Vagina (tissue), 2 donors: ENCODE results near the gene IL1F10. TPM values are rescaled to one million over a fixed set of nuclear protein-coding genes. Genes with fewer than 3 reads are reported as not detected.
A peak's percentile ranks its signal among the peaks of the same experiment; 100 is the strongest.

Experiments used
- DNase-seq, 2 donors: peaks; one replicate each; pipeline ENCODE4 v3.0.0-alpha.2; 2017; ENCODE audit errors: extremely low spot score in 2 of 2
- H3K27ac ChIP-seq: fragments of 200-600 bp; sonication (generic); one replicate; pipeline ENCODE4 v1.5.1; 2019
- H3K27me3 ChIP-seq: fragments of 200-600 bp; sonication (generic); one replicate; pipeline ENCODE4 v1.5.1; 2019
- H3K36me3 ChIP-seq, 2 donors: fragments of 200-600 bp; sonication (generic); one replicate each; pipeline ENCODE4 v1.5.1; 2017 to 2019
- H3K4me1 ChIP-seq: fragments of 200-600 bp; sonication (generic); one replicate; pipeline ENCODE4 v1.5.1; 2019
- H3K4me3 ChIP-seq, 2 donors: fragments of 200-600 bp; sonication (generic); 1 replicate in 1 of 2; 2 replicates in 1 of 2; pipeline ENCODE4 v1.5.1; 2016 to 2019
- H3K9me3 ChIP-seq: fragments of 200-600 bp; sonication (generic); one replicate; pipeline ENCODE4 v1.5.1; 2019
- CTCF ChIP-seq, 3 experiments: fragments of 450-650 bp in 2 of 3; fragments of 200-600 bp in 1 of 3; sonication (generic) in 1 of 3; IDR thresholded peaks; one replicate each; pipeline ENCODE4 v1.5.1; 2017 to 2019; ENCODE audit warnings: antibody characterized with exemption in 3 of 3, mild to moderate bottlenecking in 2 of 3, moderate library complexity in 2 of 3
- POLR2A ChIP-seq, 2 donors: fragments of 450-650 bp; IDR thresholded peaks; one replicate each; pipeline ENCODE4 v1.6.1; 2017; ENCODE audit warnings: antibody characterized with exemption in 2 of 2, mild to moderate bottlenecking in 2 of 2, moderate library complexity in 2 of 2
- POLR2AphosphoS5 ChIP-seq, 2 donors: sonication (generic); formaldehyde crosslinking; IDR thresholded peaks; one replicate each; pipeline ENCODE4 v1.9.0; 2017; ENCODE audit warnings: antibody characterized with exemption in 2 of 2, mild to moderate bottlenecking in 2 of 2, low read depth in 1 of 2; ENCODE audit not compliant: insufficient read depth in 1 of 2
- intact Hi-C: fragments of 100-400 bp; cut with DNase I; formaldehyde crosslinking; loops from one replicate; pipeline ENCODE4 v1.15.1; 2023
- total RNA-seq: library from RNA; depleted of rRNA; stranded (reverse); fragments of >200 nt; gene quantifications from one replicate; pipeline ENCODE4 v1.2.3, GENCODE V29; 2016

The IL1F10 gene
- total RNA-seq, 1 donor from 2014 or later = not detected

GRCh38 chr2:113084249-113085000, 16.7 kb downstream of the IL1F10 start:
- intact Hi-C loops = no loop called here
- Histone ChIP-seq H3K27me3 (no peaks in the 10 kb centered on the region), H3K27ac (no peak overlapping the region), H3K9me3 (no peaks in the 10 kb centered on the region), H3K4me3 (no peak overlapping the region), H3K36me3 (no peaks in the 10 kb centered on the region), H3K4me1 (no peaks in the 10 kb centered on the region)
- no peak for DNase-seq
- no peak for TF ChIP-seq POLR2A (IDR thresholded peaks at IDR 0.05)
- TF ChIP-seq CTCF (IDR thresholded peaks at IDR 0.05) = peak in 1 of 3 experiments; percentile 11
- TF ChIP-seq POLR2AphosphoS5 (IDR thresholded peaks at IDR 0.05; ENCODE audit: insufficient read depth in 1 of 2, low read depth in 1 of 2) = peak in 1 of 2 donors; percentile 24

- Histone ChIP-seq H3K4me3 (no peak overlapping the region), H3K9me3 (no peaks in the 10 kb centered on the region), H3K4me1 (no peaks in the 10 kb centered on the region), H3K36me3 (no peaks in the 10 kb centered on the region), H3K27ac (no peak overlapping the region), H3K27me3 (no peaks in the 10 kb centered on the region)
- intact Hi-C loops = no loop called here
- TF ChIP-seq POLR2AphosphoS5 (IDR thresholded peaks at IDR 0.05; ENCODE audit: insufficient read depth in 1 of 2, low read depth in 1 of 2) (peak in 1 of 2 donors; percentile 41), POLR2A (IDR thresholded peaks at IDR 0.05) (no peak)
- DNase-seq = no peak
Observed at GRCh38 chr2:113085542-113085941, 17.8 kb downstream of the IL1F10 start.

DNA sequence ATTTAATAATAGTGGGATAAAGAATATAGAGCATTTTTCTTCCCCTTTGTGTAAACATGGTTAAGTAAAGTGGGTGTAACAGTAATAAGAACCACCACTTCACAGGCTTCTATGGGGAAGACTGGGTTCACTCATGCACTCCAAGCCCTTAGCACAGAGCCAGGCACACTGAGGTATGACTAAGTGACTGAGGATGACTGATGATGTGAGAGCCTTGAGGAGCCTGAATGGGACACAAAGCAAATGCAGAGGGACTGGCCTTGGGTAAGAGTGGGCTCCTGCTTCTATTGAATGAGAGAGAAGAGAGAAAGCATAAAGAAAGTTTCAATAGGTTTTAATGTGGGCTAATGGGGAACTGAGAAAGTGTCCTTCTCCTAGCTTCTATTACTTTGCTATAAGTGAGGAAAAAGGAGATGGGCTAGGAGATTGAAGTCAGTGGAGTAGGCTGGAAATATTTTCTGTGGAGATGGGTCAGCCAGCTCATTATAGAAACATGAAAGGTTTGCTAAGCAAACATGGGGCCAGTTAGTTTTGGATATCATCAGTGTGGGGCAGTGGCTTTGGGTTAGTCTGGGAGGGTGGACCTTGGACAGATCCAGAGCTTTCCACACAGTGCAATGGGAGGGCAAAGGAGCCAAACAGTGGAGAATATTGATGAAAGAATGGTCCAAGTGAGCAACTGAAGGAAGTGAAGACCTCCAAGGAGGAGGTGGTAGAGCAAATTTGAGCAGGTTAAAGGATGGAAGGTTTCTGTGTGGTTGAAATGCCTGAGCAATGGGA, 20.6 kb downstream of the IL1F10 start:
- intact Hi-C loops = no loop called here
- DNase-seq = peak in 1 of 2 donors; percentile 49
- no peaks in the 10 kb centered on the region for H3K9me3 ChIP-seq
- no peaks in the 10 kb centered on the region for H3K36me3 ChIP-seq
- no peak overlapping the region for H3K4me3 ChIP-seq
- TF ChIP-seq POLR2AphosphoS5 (IDR thresholded peaks at IDR 0.05; ENCODE audit: insufficient read depth in 1 of 2, low read depth in 1 of 2) = no peak
- no peak for TF ChIP-seq CTCF (IDR thresholded peaks at IDR 0.05)
- H3K4me1 ChIP-seq = no peaks in the 10 kb centered on the region
- no peaks in the 10 kb centered on the region for H3K27me3 ChIP-seq
- no peak overlapping the region for H3K27ac ChIP-seq

DNA sequence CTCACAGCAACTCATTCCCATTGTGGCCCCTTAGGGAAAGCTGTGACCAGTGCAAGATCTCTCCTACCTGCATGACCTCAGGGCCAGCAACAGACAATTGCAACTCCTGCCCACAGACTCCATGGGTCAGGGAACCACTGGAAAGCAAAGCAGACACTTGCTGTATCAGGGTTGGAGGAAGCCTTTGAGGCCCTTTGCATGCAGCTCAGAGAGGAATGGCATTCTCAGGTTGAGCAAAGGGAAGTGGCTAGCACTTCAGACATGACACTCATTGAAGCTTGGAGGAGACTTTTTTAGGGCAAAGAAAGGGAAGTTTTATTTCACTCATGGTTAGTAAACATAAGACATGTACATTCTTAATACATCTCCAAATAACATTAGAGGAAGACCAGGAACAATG, 22.1 kb downstream of the IL1F10 start:
- no peak for DNase-seq
- no peaks in the 10 kb centered on the region for H3K4me1 ChIP-seq
- H3K36me3 ChIP-seq = no peaks in the 10 kb centered on the region
- no peak overlapping the region for H3K4me3 ChIP-seq
- H3K27me3 ChIP-seq = no peaks in the 10 kb centered on the region
- H3K27ac ChIP-seq = no peak overlapping the region
- TF ChIP-seq POLR2A (IDR thresholded peaks at IDR 0.05) (no peak), CTCF (IDR thresholded peaks at IDR 0.05) (no peak), POLR2AphosphoS5 (IDR thresholded peaks at IDR 0.05; ENCODE audit: insufficient read depth in 1 of 2, low read depth in 1 of 2) (no peak)
- no peaks in the 10 kb centered on the region for H3K9me3 ChIP-seq
- intact Hi-C loops = no loop called here

DNA sequence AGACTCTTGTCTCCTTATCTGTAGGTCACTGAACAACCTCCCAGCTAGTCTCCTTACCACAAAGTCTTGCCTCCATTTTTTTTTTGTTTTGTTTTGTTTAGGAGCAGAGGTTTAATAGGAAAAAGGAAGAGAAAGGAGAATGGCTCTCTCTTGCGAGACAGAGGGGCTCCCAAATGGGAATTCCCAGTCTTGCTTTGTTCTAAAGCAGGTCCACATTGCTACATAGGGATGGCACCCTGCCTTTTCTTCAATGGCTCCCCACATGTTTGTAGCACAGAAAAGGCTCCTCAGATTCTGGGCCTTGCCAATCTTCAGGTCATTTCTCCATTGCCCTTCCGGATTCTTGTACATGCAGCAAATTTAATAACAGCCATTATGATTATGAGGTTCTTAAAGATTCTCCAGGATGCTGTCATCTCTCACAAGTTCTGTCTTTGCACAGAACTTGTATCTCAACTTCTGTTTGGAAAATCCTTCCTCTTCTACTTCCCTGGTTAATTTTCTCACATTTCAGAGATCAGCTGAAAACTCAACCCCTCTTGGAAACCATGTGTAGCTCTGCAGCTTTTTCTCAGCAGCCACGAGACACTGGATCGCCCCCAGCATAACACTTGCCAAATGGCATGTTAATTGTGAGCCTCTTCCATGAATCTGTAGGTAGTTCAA, 23.6 kb downstream of the IL1F10 start:
- no peak for DNase-seq
- no peak for TF ChIP-seq POLR2AphosphoS5 (IDR thresholded peaks at IDR 0.05; ENCODE audit: insufficient read depth in 1 of 2, low read depth in 1 of 2)
- no peak for TF ChIP-seq POLR2A (IDR thresholded peaks at IDR 0.05)
- no peak for TF ChIP-seq CTCF (IDR thresholded peaks at IDR 0.05)
- no peaks in the 10 kb centered on the region for H3K27me3 ChIP-seq
- no peaks in the 10 kb centered on the region for H3K4me1 ChIP-seq
- no peak overlapping the region for H3K4me3 ChIP-seq
- intact Hi-C loops = no loop called here
- H3K27ac ChIP-seq = no peak overlapping the region
- no peaks in the 10 kb centered on the region for H3K36me3 ChIP-seq
- H3K9me3 ChIP-seq = no peaks in the 10 kb centered on the region
